ENCODE data around the gene BPIFB3. TPM values are rescaled to one million over a fixed set of nuclear protein-coding genes. Genes with fewer than 3 reads are reported as not detected.

Gene BPIFB3
- total and polyA plus RNA-seq, 2 donors from 2014 or later: not detected

GRCh38 chr20:33067806-33068205 is 14.1 kb downstream of the BPIFB3 start:
- Histone ChIP-seq H3K9ac (ENCODE audit: low read length in 3 of 3) (no peak overlapping the region), H3K36me3 (ENCODE audit: control insufficient read depth in 2 of 3, insufficient read depth in 3 of 3, low read length in 3 of 3) (no peaks in the 10 kb centered on the region), H3K27me3 (ENCODE audit: control insufficient read depth, insufficient read depth, low read length) (no peaks in the 10 kb centered on the region), H3K4me3 (ENCODE audit: low read length in 3 of 3) (no peak overlapping the region), H3K27ac (ENCODE audit: low read depth in 2 of 2, low read length in 2 of 2) (no peak overlapping the region), H3K9me3 (ENCODE audit: control insufficient read depth in 2 of 3, insufficient read depth in 1 of 3, low read length in 3 of 3) (no peaks in the 10 kb centered on the region), H3K4me1 (ENCODE audit: control insufficient read depth in 2 of 3, insufficient read depth in 2 of 3, low read depth in 1 of 3, low read length in 3 of 3) (no peaks in the 10 kb centered on the region)
- FAIRE-seq: no peak
- no peak for TF ChIP-seq CTCF (IDR thresholded peaks at IDR 0.05; ENCODE audit: borderline replicate concordance, extremely low read depth, insufficient read depth)
- no peak for DNase-seq
- intact Hi-C loops (cut with DNase I): no loop called here

- TF ChIP-seq CTCF (IDR thresholded peaks at IDR 0.05; ENCODE audit: borderline replicate concordance, extremely low read depth, insufficient read depth): no peak
- H3K4me1 ChIP-seq (ENCODE audit: control insufficient read depth in 2 of 3, insufficient read depth in 2 of 3, low read depth in 1 of 3, low read length in 3 of 3): no peaks in the 10 kb centered on the region
- H3K9ac ChIP-seq (ENCODE audit: low read length in 3 of 3): no peak overlapping the region
- H3K27ac ChIP-seq (ENCODE audit: low read depth in 2 of 2, low read length in 2 of 2): no peak overlapping the region
- no peaks in the 10 kb centered on the region for H3K36me3 ChIP-seq (ENCODE audit: control insufficient read depth in 2 of 3, insufficient read depth in 3 of 3, low read length in 3 of 3)
- no peaks in the 10 kb centered on the region for H3K27me3 ChIP-seq (ENCODE audit: control insufficient read depth, insufficient read depth, low read length)
- no peak overlapping the region for H3K4me3 ChIP-seq (ENCODE audit: low read length in 3 of 3)
- no peaks in the 10 kb centered on the region for H3K9me3 ChIP-seq (ENCODE audit: control insufficient read depth in 2 of 3, insufficient read depth in 1 of 3, low read length in 3 of 3)
- intact Hi-C loops (cut with DNase I): no loop called here
- no peak for FAIRE-seq
- DNase-seq: no peak
Measured at GRCh38 chr20:33068251-33068939, 14.7 kb downstream of the BPIFB3 start.

GRCh38 chr20:33069673-33070072 is 16.0 kb downstream of the BPIFB3 start:
- Histone ChIP-seq H3K9me3 (ENCODE audit: control insufficient read depth in 2 of 3, insufficient read depth in 1 of 3, low read length in 3 of 3) (no peaks in the 10 kb centered on the region), H3K27ac (ENCODE audit: low read depth in 2 of 2, low read length in 2 of 2) (no peak overlapping the region), H3K4me3 (ENCODE audit: low read length in 3 of 3) (no peak overlapping the region), H3K27me3 (ENCODE audit: control insufficient read depth, insufficient read depth, low read length) (no peaks in the 10 kb centered on the region), H3K9ac (ENCODE audit: low read length in 3 of 3) (no peak overlapping the region), H3K4me1 (ENCODE audit: control insufficient read depth in 2 of 3, insufficient read depth in 2 of 3, low read depth in 1 of 3, low read length in 3 of 3) (no peaks in the 10 kb centered on the region), H3K36me3 (ENCODE audit: control insufficient read depth in 2 of 3, insufficient read depth in 3 of 3, low read length in 3 of 3) (no peaks in the 10 kb centered on the region)
- no peak for FAIRE-seq
- TF ChIP-seq CTCF (IDR thresholded peaks at IDR 0.05; ENCODE audit: borderline replicate concordance, extremely low read depth, insufficient read depth): no peak
- intact Hi-C loops (cut with DNase I): no loop called here
- no peak for DNase-seq
